HG03460 (cell line): ENCODE data around the gene MDM2.
A peak's percentile ranks its signal among the peaks of the same experiment; 100 is the strongest.
"Not testable (repeated sequence)": the region's sequence is repeated elsewhere in the genome, so short reads cannot be mapped to it uniquely, and the experiment has no call there.

ENCODE experiments used
- ATAC-seq: cut with Tn5 transposase; IDR thresholded peaks from one replicate; pipeline ENCODE4 v1.9.1; 2021; ENCODE audit not compliant: unreplicated experiment

MDM2 gene

DNA sequence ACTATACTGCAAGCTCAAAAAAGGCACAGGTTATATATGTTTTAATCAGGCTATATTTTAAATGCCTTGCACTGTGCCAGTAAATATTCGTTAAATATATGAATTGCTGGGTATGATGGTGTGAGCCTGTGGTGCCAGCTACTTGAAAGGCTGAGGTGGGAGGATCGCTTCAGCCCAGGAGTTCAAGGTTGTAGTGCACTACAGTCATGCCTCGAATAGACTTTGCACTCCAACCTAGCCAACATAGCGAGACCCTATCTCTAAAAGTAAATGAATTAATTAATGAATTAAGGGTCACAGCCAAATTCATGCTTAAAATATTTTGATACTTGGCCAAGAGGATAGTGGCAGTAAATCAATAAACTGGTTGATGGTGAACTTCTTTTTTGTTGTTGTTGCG, 22.2 kb upstream of the MDM2 start:
- ATAC-seq, result no peak

DNA sequence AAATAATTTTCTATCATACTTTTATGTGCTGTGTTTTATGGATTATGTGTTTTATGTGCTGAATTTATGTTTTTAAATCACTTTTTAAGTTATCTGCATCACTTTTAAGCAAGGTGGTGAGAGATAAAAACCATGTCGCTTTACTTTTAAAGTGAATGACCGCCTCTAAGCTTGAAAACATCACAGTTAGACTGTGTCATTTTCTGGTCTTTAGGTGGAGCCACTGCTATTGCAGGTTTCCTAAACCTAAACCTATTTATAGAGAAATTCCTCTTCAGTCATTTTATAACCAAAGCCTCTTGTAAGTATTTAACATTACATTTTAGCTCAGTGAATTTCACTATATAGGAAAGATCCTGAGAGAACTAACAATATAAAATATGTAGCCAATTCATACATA, 21.0 kb upstream of the MDM2 start:
- no peak for ATAC-seq

DNA sequence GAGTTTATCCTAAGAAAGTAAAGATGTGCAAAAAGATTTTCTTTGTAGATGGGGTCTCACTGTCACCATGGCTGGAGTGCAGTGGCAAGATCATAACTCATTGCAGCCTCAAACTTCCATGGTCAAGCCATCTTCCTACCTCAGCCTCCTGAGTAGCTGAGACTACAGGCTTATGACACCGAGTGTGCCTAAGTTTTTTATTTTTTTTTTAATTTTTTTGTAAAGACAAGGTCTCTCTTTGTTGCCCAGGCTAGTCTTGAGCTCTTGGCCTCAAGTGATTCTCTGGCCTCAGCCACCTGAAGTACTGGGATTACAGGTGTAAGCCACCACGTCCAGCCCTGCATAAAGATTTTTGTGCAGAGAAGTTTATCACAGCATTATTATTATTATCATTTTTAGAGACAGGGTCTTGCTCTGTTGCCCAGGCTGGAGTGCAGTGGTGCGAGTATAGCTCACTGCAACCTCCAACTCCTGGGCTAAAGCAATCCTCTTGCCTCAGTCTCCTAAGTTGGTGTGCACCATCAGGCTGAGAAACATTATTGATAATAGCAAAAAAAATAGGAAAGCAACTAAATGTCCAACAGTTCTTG, 19.3 kb upstream of the MDM2 start:
- ATAC-seq, result no peak

DNA sequence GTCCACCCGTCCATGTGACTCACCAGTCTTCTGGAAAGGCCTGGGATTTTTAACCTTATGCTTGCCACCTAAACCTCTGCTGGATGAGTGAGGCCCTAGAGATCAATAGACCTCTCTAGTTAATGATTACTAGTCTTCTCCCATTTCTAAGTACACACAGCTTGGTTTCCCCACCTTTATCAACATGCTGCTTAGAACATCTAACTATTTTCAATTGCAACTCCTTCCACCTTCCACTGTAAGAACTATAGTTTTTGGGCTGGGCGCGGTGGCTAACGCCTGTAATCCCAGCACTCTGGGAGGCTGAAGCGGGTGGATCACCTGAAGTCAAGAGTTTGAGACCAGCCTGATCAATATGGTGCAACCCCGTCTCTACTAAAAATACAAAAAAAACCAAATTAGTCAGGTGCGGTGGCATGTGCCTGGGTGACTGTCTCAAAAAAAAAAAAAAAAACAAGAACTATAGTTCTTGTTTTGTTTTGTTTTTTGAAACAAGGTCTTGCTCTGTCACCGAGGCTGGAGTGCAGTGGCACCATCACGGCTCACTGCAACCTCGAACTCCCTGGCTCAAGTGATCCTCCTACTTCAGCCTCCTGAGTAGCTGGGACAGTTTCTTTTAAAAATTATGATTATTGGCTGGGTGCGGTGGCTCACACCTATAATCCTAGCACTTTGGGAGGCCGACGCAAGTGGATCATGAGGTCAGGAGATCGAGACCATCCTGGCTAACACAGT, 18.7 kb upstream of the MDM2 start:
- ATAC-seq, result no peak

DNA sequence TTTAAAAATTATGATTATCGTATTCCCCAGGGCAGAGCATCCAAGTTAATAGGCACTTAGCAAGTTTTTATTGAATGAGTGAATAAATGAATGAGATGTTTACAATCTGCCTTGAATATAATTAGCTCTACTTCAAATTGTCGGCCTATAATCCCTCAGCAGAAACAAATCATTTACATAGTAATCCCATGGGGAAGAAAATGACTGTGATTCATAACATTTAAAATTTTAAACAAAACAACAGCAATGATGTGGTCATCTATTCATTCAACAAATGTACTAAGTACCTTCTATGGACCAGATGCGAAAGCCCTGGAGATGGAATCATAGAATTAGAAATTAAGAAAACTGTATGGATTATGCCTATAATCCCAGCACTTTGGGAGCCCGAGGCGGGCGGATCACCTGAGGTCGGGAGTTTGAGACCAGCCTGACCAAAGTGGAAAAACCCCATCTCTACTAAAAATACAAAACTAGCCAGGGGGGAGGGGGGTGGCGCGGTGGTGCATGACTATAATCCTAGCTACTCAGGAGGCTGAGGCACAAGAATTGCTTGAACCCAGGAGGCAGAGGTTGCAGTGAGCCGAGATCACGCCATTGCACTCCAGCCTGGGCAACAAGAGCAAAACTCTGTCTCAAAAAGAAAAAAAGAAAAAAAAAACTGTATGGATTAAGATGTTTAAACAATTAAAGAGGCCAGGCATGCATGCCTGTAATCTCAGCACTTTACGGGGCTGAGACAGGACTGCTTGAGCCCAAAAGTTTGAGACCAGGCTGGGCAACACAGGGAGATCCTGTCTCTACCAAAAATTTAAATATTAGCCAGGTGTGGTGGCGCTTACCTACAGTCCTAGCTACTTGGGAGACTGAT, 17.7 kb upstream of the MDM2 start:
- no peak for ATAC-seq

DNA sequence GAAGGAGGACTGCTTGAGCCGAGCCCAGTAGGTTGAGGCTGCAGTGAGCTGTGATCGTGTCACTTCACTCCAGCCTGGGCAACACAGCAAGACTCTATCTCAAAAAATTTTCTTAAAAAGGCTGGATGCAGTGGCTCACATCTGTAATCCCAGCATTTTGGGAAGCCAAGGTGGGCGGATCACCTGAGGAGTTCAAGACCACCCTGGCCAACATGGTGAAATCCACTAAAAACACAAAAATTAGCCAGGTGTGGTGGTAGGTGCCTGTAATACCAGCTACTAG, 17.1 kb upstream of the MDM2 start:
- no peak for ATAC-seq

DNA sequence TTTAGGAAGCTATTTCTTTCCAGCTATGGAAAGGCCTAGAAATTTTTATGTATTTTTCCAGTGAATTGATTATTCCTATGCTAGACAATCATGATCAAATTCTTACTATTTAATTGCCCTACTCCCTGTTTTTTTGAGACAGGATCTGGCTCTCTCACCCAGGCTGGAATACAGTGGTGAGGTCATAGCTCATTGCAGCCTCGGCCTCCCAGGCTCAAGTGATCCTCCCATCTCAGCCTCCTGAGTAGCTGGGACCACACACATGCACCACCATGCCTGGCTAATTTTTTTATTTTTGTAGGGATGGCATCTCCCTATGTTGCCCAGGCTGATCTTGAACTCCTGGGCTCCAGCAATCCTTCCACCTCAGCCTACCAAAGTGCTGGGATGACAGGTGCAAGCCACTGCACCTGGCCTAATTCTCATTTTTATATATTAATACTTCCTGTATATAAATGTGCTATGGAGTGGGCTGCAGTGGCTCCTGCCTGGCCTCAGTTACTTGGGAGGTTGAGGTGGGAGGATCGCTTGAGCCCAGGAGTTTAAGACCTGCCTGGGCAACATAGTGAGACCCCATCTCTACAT, 16.0 kb upstream of the MDM2 start:
- ATAC-seq, result no peak

DNA sequence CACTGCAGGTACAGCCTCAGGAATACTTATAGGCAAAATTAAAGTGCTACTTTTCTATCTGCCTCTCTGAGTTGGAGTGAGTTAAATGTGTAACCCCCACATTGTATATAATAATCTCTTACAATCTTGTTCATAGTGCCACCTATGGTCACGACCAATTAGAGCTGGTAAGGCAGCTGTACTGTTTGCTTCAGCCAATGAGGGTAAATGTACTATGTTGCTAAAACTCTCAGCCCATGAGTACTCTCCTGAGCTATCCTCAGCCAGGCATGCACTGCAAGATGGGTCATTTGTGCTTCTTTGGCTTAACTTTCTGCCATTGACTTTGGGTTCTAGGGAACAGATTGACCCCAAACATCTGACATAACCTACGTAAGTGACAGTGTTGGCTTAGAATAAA, 15.0 kb upstream of the MDM2 start:
- ATAC-seq, result peak; percentile 84

DNA sequence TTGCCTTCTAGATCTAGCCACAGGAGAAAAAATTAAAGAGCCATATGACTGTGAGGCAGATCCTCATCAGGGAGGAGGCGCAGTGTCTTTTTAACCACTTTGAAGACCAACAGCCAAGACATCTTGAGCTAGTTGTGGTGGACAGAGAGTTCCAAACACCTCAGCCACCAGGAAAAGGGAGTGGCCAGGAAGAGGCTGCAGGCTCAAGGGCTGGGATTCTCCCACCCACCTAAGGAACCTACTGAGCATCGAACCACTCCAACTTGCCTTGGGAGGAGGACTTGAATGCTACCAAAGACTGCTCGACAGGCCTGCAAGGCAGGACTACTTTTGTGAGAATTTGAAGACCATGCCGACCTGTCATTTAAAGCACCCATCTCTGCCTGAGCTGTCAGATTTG, 14.5 kb upstream of the MDM2 start:
- no peak for ATAC-seq

DNA sequence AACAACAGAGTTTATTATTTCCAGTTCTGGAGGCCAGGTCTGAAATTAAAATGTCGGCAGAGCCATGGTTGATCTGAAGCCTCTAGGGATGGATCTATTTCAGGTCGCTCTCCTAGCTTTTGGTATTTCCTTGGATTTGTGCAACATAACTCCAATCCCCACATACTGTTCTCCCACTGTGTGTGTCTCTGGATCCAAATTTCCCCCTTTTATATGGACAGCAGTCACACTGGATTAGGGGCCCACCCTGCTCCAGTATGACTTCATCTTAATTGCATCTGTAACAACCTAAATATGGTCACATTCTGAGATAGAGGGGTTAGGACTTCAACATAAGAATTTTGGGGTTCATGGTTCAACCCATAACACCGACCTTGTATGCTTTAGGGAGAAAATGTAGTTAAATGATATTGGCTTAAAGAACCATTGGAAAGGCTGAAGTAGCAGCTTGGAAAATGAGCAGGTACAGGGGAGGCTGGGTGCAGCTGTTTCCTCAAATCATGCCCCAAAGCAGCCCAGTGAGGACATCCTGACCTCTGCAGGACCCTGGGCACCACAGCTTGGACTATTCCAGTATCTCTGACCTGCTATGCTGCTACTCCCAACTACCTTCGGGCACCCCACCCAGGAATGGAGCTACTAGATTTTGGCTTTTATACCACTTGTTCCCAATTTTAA, 13.9 kb upstream of the MDM2 start:
- ATAC-seq, result no peak

DNA sequence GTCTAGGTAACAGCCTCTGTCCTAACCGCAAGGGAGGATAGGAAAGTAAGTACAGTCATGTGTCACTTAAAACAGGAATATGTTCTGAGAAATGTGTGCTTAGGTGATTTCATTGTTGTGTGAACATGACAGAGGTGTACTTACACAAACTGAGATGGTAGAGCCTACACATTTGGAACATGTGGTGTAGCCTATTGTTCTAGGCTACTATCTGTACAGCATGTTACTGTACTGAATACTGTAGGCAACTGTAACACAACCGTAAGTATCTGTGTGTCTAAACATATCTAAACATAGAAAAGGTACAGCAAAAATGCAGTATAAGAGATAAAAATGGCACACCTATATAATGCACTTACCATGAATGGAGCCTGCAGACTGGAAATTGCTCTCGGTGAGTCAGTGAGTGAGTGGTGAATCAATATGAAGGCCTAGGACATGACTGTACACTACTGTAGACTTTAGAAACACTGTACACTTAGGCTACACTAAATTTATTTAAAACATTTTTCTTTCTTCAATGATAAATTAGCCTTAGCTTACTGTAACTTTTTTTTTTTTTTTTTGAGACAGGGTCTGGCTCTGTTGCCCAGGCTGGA, 13.2 kb upstream of the MDM2 start:
- ATAC-seq, result no peak

DNA sequence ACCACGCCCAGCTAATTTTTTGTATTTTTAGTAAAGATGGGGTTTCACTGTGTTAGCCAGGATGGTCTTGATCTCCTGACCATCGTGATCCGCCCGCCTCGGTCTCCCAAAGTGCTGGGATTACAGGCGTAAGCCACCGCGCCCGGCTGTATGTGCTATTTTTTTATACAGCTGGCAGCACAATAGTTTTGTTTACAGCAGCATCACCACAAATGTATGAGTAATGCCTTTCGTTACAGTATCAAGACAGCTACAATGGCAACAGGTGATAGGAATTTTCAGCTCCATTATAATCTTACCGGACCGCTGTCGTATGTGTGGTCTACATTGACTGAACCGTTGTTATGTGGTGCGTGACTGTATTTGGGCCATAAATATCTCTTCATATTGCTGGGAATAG, 11.6 kb upstream of the MDM2 start:
- ATAC-seq, result no peak

DNA sequence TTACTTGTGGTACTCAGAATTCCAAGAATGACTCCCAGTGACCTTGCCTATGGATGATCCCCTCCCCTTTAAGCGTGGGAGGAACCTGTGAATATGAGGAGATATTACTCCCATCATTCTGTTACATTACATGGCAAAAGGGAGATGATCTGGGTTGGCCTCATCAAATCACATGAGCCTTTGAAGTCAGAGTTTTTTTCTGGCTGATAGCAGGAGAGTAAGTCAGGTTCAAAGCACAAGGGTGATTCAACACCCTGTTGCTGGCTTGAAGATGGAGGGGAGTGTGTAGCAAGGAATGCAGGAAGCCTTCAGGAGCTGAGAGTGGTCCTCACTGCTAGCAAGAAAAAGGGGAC, 9.1 kb upstream of the MDM2 start:
- ATAC-seq, result no peak

DNA sequence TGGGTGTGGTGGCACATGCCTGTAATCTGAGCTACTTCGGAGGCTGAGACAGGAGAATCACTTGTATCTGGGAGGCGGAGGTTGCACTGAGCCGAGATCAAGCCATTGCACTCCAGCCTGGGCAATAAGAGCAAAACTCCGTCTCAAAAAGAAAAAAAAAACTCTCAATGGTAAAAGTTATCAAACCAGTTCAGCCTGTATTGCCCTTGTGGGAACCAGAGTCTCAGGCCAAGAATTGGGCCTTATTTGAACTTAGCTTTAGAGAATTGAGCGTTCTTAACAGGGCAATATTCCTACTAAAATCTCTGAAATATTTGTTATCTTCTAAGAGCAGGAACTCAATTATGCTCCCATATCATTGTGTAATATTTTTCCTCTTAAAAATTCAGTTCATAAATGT, 7.7 kb upstream of the MDM2 start:
- ATAC-seq, result no peak

DNA sequence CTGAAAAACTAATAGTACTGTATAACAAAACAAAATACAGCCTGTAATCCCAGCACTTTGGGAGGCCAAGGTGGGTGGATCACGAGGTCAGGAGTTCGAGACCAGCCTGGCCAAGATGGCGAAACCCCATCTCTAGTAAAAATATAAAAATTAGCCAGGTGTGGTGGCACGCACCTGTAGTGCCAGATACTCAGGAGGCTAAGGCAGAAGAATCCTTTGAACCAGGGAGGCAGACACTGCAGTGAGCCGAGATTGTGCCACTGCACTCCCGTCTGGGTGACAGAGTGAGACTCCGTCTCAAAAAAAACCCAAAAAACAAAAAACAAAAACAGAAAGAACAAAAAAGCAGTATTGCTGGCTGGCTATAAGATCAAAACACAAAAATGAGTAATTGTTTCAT, 6.9 kb upstream of the MDM2 start:
- not testable (repeated sequence) for ATAC-seq

DNA sequence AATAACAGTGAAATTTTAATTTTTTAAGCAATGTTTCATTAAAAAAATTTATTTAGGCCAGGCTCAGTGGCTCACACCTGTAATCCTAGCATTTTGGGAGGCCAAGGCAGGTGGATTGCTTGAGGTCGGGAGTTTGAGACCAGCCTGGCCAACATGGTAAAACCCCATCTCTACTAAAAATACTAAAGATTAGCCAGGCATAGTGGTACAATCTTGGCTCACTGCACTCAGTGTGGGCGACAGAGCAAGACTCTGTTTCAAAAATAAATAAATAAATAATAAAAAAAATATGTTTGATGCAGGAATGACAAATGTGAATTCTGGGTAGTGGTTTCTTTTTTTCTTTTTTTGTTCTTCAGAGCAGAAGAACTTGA, 5.6 kb upstream of the MDM2 start:
- ATAC-seq, result not testable (repeated sequence)

DNA sequence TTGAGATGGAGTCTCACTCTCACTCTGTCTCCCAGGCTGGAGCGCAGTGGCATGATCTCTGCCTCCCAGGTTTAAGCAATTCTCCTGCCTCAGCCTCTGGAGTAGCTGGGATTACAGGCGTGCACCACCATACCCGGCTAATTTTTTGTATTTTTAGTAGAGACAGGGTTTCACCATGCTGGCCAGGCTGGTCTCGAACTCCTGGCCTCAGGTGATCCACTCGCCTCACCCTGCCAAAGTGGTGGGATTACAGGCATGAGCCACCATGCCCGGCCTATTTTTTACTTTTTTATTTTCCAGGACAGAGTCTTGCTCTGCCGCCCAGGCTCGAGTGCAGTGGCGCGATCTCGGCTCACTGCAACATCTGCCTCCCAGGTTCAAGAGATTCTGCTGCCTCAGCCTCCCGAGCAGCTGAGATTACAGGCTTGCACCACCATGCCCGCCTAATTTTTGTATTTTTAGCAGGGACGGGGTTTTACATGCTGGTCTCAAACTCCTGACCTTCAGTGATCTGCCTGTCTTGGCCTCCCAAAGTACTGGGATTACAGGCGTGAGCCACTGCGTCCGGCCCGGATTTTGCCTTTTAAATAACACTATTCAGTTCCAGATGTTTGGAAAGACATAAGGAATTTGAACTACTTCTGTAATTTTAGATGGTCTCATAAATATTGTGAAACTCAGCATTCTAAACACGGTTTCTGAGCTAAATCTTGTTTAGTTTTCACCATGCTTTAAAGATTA, 4.9 kb upstream of the MDM2 start:
- ATAC-seq, result not testable (repeated sequence)

DNA sequence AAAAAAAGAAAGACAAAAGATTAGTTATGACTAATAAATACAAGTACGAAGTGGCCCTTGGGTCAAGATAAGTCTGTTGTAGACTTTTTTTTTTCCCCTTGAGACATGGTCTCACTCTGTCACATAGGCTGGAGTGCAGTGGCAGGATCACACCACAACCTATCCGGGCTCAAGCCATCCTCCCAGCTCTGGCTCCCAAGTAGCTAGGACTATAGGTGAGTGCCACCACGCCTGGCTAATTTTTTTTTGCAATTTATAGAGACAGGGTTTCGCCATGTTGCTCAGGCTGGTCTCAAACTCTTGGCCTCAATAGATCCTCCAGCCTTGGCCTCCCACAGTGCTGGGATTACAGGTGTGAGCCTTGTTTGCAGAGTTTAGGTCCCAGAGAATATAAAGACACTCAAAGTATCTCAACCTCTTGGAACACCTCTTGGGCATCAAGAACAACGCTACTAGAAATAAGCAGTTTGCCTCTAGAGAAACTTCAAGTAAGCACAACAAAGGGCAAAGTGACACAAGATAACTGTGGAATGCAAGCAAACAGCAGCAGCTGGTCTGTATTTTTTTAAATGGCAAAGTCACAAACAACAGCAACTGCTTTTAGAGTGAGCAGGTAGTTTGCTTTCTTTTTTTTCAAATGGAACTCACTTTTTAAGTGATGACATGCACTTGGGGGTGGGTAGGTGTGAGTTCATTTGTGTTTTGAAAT, 3.9 kb upstream of the MDM2 start:
- ATAC-seq, result no peak

DNA sequence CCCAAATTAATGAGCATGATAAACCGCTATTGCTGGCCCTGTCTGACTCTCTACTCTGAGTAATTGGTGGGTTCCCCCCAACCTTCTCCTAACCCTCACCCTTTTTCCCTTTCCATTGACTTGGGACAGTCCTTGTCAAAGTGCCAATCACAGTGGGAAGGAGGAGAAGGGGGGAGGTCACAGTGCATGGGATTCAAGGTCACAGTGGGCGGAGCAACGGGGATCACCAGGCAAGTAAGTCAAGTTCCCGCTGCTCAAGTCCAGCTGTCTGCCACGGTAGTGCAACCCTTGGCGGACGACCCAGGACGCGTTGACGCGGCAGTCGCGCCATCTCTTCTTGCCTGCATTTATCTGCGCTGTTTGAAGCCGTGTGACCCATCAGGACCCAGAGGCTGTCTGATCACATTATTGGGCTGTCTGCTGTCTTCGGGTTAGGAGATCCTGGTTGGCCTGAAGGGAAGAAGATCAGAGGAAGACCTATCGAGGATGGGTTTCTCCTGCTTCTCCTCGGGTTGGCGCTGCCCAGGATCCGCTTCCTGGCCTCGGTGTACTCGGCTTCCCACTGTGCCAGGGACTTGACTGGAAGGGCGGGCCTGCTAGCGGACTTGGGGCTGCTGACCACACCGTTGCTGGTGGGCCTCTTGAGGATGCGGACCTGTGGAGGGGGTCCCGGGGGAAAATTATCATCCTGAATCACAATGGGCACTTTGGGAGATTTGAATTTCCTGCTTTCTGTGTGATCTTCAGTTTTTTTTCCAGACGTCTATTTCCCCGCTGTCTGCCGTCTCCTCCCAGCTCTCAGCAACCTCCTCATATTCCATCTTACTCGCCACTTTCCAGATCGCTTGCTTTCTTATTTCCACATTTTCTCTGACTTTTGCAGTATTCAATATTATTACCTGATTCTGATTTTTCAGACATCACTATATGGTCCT, 3.1 kb upstream of the MDM2 start:
- no peak for ATAC-seq
